GM12878 (cell line): ENCODE measurements around the gene DEK. TPM values are rescaled to one million over a fixed set of nuclear protein-coding genes. Genes with fewer than 3 reads are reported as not detected.

Experiments used
- BMI1 ChIP-seq: fragments of 450-650 bp; IDR thresholded peaks from 2 replicates; pipeline ENCODE4 v1.6.1; 2016; ENCODE audit warnings: mild to moderate bottlenecking, moderate library complexity, borderline replicate concordance
- HDAC6 ChIP-seq: fragments of 200-600 bp; sonication (generic); IDR thresholded peaks from one replicate; pipeline ENCODE4 v1.8.0; 2017; ENCODE audit warnings: antibody characterized with exemption; ENCODE audit not compliant: unreplicated experiment
- STAT3 ChIP-seq: IDR thresholded peaks from 2 replicates; pipeline ENCODE4 v1.6.1; 2011; ENCODE audit warnings: low read depth, low read length, improper control_type of control experiment
- TAF1 ChIP-seq: IDR thresholded peaks from 2 replicates; pipeline ENCODE4 v1.6.1; 2011; ENCODE audit warnings: mild to moderate bottlenecking, low read depth, low read length, borderline replicate concordance
- polyA plus RNA-seq, 11 experiments: library from polyadenylated mRNA; depleted of rRNA in 4 of 11; unstranded in 6 of 11; stranded (reverse) in 5 of 11; fragments of >200 nt; fragmentation: Nextera tagmentation in 4 of 11; fragmentation: Illumina TruSeq in 1 of 11; extraction: Ambion mirVana in 4 of 11; extraction: Trizol in 1 of 11; gene quantifications; 1 replicate in 1 of 11; 2 replicates in 10 of 11; pipeline versions ENCODE4 v1.2.1 to v1.2.3, GENCODE V29; 2011 to 2016; ENCODE audit warnings: inconsistent platforms in 2 of 11, missing spikeins in 2 of 11, low read depth in 1 of 11
- total RNA-seq, 4 experiments: library from RNA; depleted of rRNA in 3 of 4; stranded (reverse); fragments of >200 nt in 3 of 4; fragmentation: Illumina TruSeq in 1 of 4; extraction: Trizol in 1 of 4; gene quantifications; 2 replicates each; pipeline versions ENCODE4 v1.2.1 to v1.2.3, GENCODE V29; 2013 to 2021
- TF ChIP-seq, protein P1 (sequence below): fragments of 450-650 bp; IDR thresholded peaks from 2 replicates; pipeline ENCODE4 v1.6.1; 2018; ENCODE audit warnings: mild to moderate bottlenecking, low read depth, moderate library complexity; ENCODE audit not compliant: partially characterized antibody
- TF ChIP-seq, protein P2 (sequence below): fragments of 450-650 bp; IDR thresholded peaks from 2 replicates; pipeline ENCODE4 v1.6.1; 2017; ENCODE audit warnings: antibody characterized with exemption, mild to moderate bottlenecking, moderate library complexity

DEK gene
- total and polyA plus RNA-seq, 10 of the 15 experiments (the other 5 are each of a cell fraction or from before 2014, with no cell fraction given): 111 to 346 (median 196) TPM

DNA sequence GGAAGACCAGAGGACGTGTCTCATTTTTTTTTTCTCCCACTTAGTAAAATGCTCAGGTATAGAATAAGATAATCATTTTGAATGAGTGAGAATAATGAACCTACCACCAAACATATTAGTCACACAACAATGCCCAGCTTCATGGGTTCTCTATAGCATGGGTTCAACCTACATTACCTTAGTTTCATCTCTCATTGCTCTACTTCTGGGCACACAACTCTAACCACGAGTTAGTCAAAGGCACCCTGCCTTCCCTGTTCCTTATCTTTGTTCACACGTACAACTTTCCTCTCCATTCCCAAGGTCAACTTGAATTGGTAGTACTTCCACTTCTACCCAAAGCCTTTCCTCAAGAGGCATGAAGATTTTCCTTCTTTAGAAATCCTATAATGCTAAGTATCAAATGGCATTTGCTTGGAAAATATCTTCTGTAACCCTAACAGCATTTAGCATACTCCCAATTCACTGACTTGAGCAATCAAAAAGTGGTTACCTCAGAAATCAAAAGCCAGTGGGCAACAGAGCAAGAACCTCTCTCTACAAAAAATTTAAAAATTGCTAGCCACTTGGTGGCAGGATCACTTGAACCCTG lies 20.9 kb downstream of the DEK start (continued):
- TF ChIP-seq, protein P1, sequence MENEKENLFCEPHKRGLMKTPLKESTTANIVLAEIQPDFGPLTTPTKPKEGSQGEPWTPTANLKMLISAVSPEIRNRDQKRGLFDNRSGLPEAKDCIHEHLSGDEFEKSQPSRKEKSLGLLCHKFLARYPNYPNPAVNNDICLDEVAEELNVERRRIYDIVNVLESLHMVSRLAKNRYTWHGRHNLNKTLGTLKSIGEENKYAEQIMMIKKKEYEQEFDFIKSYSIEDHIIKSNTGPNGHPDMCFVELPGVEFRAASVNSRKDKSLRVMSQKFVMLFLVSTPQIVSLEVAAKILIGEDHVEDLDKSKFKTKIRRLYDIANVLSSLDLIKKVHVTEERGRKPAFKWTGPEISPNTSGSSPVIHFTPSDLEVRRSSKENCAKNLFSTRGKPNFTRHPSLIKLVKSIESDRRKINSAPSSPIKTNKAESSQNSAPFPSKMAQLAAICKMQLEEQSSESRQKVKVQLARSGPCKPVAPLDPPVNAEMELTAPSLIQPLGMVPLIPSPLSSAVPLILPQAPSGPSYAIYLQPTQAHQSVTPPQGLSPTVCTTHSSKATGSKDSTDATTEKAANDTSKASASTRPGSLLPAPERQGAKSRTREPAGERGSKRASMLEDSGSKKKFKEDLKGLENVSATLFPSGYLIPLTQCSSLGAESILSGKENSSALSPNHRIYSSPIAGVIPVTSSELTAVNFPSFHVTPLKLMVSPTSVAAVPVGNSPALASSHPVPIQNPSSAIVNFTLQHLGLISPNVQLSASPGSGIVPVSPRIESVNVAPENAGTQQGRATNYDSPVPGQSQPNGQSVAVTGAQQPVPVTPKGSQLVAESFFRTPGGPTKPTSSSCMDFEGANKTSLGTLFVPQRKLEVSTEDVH: no peak
- TF ChIP-seq TAF1: no peak
- TF ChIP-seq BMI1: no peak
- TF ChIP-seq HDAC6: no peak
- TF ChIP-seq, protein P2, sequence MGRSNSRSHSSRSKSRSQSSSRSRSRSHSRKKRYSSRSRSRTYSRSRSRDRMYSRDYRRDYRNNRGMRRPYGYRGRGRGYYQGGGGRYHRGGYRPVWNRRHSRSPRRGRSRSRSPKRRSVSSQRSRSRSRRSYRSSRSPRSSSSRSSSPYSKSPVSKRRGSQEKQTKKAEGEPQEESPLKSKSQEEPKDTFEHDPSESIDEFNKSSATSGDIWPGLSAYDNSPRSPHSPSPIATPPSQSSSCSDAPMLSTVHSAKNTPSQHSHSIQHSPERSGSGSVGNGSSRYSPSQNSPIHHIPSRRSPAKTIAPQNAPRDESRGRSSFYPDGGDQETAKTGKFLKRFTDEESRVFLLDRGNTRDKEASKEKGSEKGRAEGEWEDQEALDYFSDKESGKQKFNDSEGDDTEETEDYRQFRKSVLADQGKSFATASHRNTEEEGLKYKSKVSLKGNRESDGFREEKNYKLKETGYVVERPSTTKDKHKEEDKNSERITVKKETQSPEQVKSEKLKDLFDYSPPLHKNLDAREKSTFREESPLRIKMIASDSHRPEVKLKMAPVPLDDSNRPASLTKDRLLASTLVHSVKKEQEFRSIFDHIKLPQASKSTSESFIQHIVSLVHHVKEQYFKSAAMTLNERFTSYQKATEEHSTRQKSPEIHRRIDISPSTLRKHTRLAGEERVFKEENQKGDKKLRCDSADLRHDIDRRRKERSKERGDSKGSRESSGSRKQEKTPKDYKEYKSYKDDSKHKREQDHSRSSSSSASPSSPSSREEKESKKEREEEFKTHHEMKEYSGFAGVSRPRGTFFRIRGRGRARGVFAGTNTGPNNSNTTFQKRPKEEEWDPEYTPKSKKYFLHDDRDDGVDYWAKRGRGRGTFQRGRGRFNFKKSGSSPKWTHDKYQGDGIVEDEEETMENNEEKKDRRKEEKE: no peak
- TF ChIP-seq STAT3: no peak
